Thoracic aorta (tissue), 2 donors: ENCODE measurements around the gene MARCKSL1. TPM values are rescaled to one million over a fixed set of nuclear protein-coding genes. Genes with fewer than 3 reads are reported as not detected.

Source experiments
- ATAC-seq: fragments of 150-250 bp; one replicate; pipeline ENCODE4 v1.8.0; 2017; ENCODE audit warnings: low read depth; ENCODE audit not compliant: insufficient number of reproducible peaks, low FRiP score
- DNase-seq: peaks from one replicate; pipeline ENCODE4 v3.0.0-alpha.2; 2020; ENCODE audit warnings: low spot score
- H3K27ac ChIP-seq, 2 donors: fragments of 200-600 bp; sonication (generic); 1 replicate in 1 of 2; 2 replicates in 1 of 2; pipeline ENCODE4 v1.5.1; 2016; ENCODE audit warnings: mild to moderate bottlenecking in 2 of 2, moderate library complexity in 2 of 2
- H3K27me3 ChIP-seq: fragments of 200-600 bp; sonication (generic); replicated peaks from 2 replicates; pipeline ENCODE4 v1.6.0; 2016; ENCODE audit warnings: mild to moderate bottlenecking; ENCODE audit not compliant: insufficient read depth
- H3K36me3 ChIP-seq: fragments of 200-600 bp; sonication (generic); one replicate; pipeline ENCODE4 v1.5.1; 2016
- H3K4me1 ChIP-seq, 2 donors: fragments of 200-600 bp; sonication (generic); 1 replicate in 1 of 2; 2 replicates in 1 of 2; pipeline versions ENCODE4 v1.5.1 to v1.6.0; 2016; ENCODE audit warnings: low read depth in 2 of 2, mild to moderate bottlenecking in 1 of 2; ENCODE audit not compliant: control insufficient read depth in 1 of 2
- H3K4me3 ChIP-seq: fragments of 200-600 bp; sonication (generic); 2 replicates; pipeline ENCODE4 v1.5.1; 2016; ENCODE audit warnings: mild to moderate bottlenecking
- H3K9me3 ChIP-seq: fragments of 200-600 bp; sonication (generic); 2 replicates; pipeline ENCODE4 v1.5.1; 2016
- total RNA-seq, 2 donors: library from RNA; depleted of rRNA; stranded (reverse); fragments of >200 nt; gene quantifications; one replicate each; pipeline versions ENCODE4 v1.1.0 to v1.2.3, GENCODE V29; 2016
- TF ChIP-seq, protein P1 (sequence below): fragments of 200-600 bp; sonication (generic); IDR thresholded peaks from one replicate; pipeline ENCODE4 v1.5.1; 2019; ENCODE audit warnings: antibody characterized with exemption

The MARCKSL1 gene
- total RNA-seq, 2 donors from 2014 or later: 3.7 to 10.9 TPM

DNA sequence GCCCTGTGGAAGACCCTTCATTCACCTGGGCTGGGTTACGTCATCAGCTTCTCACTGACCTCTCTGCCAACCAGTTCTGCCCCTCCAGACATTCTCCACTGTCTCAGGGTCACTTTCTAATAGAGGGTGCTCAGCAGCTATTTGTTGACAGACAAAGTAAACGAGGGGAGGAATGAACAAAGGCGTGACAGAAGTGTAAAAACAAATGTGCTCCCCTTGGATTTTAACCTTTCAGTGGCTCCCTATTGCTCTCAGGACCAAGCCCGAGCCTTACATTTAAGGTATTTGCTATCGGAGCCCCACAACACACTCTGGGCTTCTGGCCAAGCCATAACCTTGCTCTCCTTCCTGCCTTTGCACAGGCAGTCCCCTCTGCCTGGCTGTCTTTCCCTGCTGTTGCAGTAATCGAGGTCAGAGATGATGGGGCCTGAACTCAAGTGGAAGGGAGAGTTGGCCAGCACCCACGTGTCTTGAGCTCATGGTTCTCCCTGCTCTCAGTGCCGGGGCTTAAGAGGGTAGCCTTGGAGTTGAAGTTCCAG lies 9.3 kb upstream of the MARCKSL1 start:
- H3K27ac ChIP-seq: no peak overlapping the region
- H3K4me1 ChIP-seq: no peaks in the 10 kb centered on the region
- TF ChIP-seq, protein P1, sequence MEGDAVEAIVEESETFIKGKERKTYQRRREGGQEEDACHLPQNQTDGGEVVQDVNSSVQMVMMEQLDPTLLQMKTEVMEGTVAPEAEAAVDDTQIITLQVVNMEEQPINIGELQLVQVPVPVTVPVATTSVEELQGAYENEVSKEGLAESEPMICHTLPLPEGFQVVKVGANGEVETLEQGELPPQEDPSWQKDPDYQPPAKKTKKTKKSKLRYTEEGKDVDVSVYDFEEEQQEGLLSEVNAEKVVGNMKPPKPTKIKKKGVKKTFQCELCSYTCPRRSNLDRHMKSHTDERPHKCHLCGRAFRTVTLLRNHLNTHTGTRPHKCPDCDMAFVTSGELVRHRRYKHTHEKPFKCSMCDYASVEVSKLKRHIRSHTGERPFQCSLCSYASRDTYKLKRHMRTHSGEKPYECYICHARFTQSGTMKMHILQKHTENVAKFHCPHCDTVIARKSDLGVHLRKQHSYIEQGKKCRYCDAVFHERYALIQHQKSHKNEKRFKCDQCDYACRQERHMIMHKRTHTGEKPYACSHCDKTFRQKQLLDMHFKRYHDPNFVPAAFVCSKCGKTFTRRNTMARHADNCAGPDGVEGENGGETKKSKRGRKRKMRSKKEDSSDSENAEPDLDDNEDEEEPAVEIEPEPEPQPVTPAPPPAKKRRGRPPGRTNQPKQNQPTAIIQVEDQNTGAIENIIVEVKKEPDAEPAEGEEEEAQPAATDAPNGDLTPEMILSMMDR: no peak
- H3K36me3 ChIP-seq: no peaks in the 10 kb centered on the region
- ATAC-seq: no peak
- no peaks in the 10 kb centered on the region for H3K9me3 ChIP-seq
- no peaks in the 10 kb centered on the region for H3K27me3 ChIP-seq
- no peak overlapping the region for H3K4me3 ChIP-seq
- DNase-seq: no peak

DNA sequence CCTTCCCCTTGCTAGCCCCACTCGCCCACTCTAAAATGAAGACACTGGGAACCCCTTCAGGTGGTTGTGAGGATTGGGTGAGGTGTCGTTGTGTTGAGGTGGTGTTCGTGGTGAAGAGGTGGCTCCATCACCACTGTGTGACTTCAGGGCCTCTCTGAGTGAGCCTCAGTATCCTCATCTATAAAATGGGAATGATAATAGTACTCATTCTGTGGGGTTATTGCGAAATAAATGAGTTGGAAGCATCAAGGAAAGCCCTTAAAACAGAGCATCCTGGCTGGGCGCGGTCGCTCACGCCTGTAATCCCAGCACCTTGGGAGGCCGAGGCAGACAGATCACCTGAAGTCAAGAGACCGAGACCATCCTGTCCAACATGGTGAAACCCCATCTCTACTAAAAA lies 6.7 kb upstream of the MARCKSL1 start:
- no peaks in the 10 kb centered on the region for H3K27me3 ChIP-seq

DNA sequence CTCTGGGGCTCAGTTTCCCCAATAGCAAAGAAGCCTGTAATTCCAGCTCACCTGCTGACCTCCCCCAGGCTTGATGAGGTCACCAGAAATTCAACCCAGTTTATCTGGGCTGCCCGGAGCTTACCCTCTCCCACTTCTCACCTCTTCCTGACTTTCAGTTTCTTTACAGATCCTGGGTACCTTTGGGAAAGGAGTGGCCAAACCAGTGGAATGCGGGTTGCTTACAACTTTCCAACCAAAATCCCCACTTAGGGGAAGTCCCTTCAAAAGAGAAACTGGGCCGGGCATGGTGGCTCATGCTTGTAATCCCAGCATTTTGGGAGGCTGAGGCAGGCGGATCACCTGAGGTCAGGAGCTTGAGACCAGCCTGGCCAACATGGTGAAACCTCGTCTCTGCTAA lies 5.9 kb upstream of the MARCKSL1 start:
- Histone ChIP-seq H3K27ac (no peak overlapping the region), H3K4me3 (no peak overlapping the region), H3K27me3 (no peaks in the 10 kb centered on the region), H3K4me1 (no peaks in the 10 kb centered on the region), H3K9me3 (no peaks in the 10 kb centered on the region), H3K36me3 (no peaks in the 10 kb centered on the region)
- ATAC-seq (no peak), DNase-seq (no peak)
- TF ChIP-seq, protein P1: no peak

More for the DNA sequence above, 6.7 kb upstream of the MARCKSL1 start:
- Histone ChIP-seq H3K4me3 (no peak overlapping the region), H3K4me1 (no peaks in the 10 kb centered on the region), H3K36me3 (no peaks in the 10 kb centered on the region), H3K9me3 (no peaks in the 10 kb centered on the region), H3K27ac (no peak overlapping the region)
- TF ChIP-seq, protein P1: no peak
- DNase-seq: no peak
- no peak for ATAC-seq

DNA sequence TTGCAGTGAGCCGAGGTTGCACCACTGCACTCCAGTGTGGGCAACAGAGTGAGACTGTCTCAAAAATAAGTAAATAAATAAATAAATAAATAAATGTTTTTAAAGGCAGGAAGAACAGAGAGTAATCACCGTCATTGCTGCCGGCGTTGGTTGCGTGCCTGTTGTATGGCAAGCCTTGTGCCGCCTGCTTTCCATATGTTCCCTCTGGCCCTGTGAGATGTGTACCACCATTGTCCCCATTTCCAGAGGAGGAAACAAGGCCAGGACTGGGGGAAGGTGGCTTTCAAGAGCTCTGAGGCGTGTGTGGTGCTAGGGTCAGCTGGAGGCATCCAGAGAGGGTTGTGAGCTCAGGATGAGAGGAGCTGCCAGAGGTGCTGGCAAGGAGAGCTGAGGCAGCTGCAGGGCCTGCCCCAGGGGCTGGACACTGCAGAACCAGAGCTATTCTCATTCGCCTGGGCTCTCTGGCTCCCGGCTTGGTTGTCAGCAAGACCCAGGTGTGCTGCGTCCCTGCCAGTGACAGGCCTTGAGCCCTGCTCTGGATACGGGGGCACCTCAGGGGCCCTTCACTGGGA lies 5.2 kb upstream of the MARCKSL1 start:
- H3K9me3 ChIP-seq: no peaks in the 10 kb centered on the region
- no peaks in the 10 kb centered on the region for H3K36me3 ChIP-seq
- TF ChIP-seq, protein P1: no peak
- H3K27me3 ChIP-seq: no peaks in the 10 kb centered on the region
- no peak for ATAC-seq
- H3K4me1 ChIP-seq: peaks cover 0 to 4% of the 10 kb centered on the region in 2 donors
- no peak for DNase-seq
- H3K27ac ChIP-seq: no peak overlapping the region
- H3K4me3 ChIP-seq: no peak overlapping the region

DNA sequence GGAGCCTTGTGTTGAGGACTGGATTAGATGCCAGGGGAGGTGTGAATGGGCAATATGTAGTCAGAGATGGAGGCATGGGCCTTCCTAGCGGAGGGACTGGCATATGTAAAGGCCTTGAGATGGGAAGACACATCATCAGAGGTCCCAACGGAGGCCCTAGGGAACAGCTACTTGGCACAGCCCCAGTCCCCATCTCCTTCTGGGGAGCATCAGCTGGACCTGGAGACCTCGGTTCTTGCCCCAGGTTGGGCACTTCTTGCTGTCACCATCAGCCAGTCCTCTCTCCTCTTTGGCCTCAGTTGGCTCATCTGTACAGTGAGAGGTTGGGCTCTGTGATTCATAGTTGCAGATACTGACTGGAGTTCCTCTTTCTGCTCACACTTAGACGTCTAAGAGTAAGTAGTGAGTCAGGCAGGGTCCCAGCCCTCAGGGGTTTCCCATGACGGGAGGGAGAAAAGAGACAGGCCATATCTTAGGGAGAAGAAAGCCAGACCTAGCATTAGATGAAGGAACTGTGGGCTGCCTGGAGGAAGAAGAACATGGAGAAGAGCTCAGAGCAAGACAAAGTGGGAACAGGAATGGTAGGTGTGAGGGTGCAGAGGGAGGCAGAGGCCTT lies 3.4 kb upstream of the MARCKSL1 start:
- Histone ChIP-seq H3K4me1 (peaks cover 5 to 19% of the 10 kb centered on the region in 2 donors), H3K27ac (no peak overlapping the region), H3K36me3 (no peaks in the 10 kb centered on the region), H3K4me3 (no peak overlapping the region), H3K9me3 (no peaks in the 10 kb centered on the region), H3K27me3 (no peaks in the 10 kb centered on the region)
- TF ChIP-seq, protein P1: no peak
- ATAC-seq: no peak
- DNase-seq: no peak
